GM19240 (cell line): Measurements from ENCODE around the gene SRPK2.

Source experiments
- DNase-seq: peaks from one replicate; pipeline ENCODE4 v3.0.0; 2011; ENCODE audit warnings: low spot score; ENCODE audit not compliant: insufficient read length

Gene SRPK2

DNA sequence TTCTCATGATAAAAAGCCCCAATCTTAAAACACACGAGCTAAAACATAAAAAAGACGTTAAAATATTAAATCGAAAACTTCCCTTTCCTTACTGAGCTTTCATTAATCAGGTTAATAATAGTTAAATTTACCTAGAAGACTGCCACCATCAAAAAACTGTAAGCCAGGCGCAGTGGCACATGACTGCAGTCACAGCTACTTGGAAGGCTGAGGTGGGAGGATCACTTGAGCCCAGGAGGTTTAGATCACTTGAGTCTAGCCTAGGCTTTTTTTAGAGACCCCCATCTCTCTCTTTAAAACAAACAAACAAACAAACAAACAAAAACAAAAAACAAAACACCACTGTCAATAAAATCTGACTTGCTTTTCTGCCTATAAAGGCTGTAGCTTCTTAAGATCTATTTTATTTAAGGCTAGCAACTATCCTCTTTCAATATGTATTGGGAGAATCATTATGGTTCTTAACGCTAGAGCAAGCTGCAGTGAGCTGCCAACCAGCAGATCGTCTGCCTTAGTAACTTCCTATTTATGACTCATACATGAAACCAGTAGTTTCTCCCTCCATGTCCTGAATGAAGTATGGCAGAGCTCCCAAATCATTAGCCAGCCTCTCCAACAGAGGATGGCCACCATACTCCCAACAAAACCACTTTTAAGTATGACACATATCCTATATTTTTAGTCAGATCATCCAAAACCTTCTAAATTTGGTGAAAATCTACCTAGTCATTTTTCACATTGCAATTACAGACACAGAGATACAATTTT is 163.7 kb downstream of the SRPK2 start:
- DNase-seq = no peak

- no peak for DNase-seq
Measured at GRCh38 chr7:105222953-105223352, 165.8 kb downstream of the SRPK2 start.

GRCh38 chr7:105219771-105220160 is 169.0 kb downstream of the SRPK2 start:
- no peak for DNase-seq

DNA sequence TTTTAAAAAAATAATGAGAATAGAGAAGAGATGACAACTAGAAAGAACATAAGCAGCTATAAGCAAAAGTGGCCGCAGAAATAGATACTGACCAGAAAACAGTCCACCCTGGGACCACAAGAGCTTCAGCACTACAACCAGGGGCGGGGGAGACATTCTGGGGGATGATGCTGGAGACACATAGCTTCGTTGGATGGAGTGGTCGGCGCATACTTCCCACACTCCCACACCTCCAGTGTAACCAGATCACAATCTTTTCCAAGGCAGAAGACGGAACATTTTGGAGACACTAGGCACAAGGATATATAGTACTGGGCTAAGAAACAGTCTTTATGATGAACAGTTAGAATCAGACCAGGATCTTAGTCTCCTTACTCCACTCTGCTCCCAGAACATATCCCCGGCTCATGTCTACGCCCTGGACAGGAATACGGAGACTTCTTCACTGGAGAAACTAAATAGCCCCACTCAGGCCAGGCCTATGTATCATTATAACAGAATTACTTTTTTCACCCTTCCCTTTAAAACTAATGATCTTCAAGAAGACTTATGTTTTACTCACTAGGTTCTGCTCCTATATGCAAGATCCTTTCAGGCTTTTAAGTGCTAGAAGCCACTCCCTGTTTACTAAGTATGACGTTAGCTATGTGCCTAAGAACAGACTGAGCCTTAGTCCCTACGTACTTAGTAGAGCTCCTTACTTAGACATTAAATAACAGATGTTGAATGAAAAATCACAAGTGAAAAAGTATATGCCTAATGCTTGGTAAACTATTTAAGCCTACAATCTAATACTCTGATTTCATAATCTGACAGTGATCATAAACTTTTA is 169.6 kb downstream of the SRPK2 start:
- DNase-seq = no peak

GRCh38 chr7:105218215-105218614 is 170.5 kb downstream of the SRPK2 start:
- DNase-seq = no peak

GRCh38 chr7:105216786-105217185 is 171.9 kb downstream of the SRPK2 start:
- DNase-seq = no peak

- no peak for DNase-seq
Measured at GRCh38 chr7:105215821-105216220, 172.9 kb downstream of the SRPK2 start.

DNA sequence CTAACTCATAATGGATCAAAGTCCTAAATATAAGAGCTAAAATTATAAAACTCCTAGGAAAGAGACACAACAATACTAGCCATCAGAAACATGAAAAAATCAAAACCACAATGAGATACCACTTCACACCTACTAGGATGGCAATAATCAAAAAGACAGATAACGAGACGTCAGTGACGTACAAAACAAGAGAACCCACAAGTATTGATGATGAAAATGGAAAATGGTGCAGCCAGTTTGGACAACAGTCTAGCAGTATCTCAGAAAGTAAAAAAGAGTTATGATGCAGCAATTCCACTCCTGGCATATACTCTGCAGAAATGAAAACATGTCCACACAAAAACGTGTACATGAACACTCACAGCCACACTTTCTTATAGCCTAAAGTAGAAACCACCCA is 173.5 kb downstream of the SRPK2 start:
- DNase-seq = no peak

- DNase-seq = no peak
Measured at GRCh38 chr7:105213611-105214010, 175.1 kb downstream of the SRPK2 start.

GRCh38 chr7:105212212-105212611 is 176.5 kb downstream of the SRPK2 start:
- no peak for DNase-seq

- DNase-seq = no peak
Measured at GRCh38 chr7:105210721-105211205, 178.0 kb downstream of the SRPK2 start.

DNA sequence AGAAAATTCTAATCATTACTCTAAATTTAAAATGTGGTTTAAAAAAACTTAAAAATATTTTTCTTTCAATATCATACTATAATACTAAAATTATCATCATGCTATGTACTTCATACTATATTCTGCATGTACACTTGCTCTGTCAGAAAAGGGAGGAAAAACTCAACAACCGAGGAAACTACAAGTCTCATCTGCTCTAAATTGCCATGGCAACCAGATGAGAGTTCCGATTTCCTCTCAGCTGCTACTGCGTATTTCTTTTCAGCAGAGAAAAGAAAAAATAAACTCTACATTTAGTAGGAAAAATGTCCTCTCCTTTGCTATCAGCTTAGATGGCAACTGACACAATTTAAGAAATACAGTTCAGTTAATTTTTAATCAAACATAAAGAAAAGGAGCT is 178.9 kb downstream of the SRPK2 start:
- no peak for DNase-seq

- no peak for DNase-seq
Measured at GRCh38 chr7:105209433-105209832, 179.3 kb downstream of the SRPK2 start.

- DNase-seq = no peak
Measured at GRCh38 chr7:105206985-105207384, 181.7 kb downstream of the SRPK2 start.

- no peak for DNase-seq
Measured at GRCh38 chr7:105205592-105206237, 183.0 kb downstream of the SRPK2 start.

GRCh38 chr7:105204953-105205352 is 183.8 kb downstream of the SRPK2 start:
- DNase-seq = no peak

- no peak for DNase-seq
Measured at GRCh38 chr7:105204520-105204919, 184.2 kb downstream of the SRPK2 start.

DNA sequence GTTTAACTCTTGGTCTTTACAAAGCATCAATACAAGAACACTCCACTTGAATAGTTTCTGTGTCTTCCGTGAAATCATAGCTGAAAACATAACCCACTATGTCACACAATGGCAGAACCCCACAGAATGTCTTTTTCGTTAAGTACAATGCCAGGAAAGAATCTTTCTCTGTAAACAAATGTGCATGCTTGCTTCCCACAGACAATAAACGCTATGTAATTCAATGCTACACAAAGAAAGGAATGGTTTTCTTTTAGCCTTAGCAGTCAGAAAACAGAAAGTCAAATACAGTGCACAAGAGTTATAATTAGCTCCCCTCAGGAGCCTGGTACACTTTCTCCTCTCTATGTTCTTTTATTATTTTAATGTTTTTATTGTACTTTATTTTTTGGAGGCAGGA is 186.1 kb downstream of the SRPK2 start:
- no peak for DNase-seq

DNA sequence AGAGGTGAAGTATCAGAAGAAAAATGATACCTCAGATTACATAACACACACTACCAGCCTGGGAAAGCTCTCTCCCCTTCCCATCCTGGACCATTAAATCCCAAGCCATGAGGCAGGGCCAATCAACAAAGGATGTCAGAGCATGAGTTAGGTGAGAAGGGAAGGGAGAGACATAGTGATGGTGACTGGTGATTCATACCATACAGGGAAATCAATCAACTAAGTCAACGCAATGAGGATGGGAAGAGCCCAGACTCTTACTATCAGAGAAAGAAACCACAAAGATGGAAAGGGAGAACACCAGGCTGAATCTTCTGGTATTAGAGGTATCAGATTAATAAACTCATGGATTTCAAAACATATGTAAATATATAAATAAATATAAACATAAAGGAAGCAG is 189.3 kb downstream of the SRPK2 start:
- DNase-seq = no peak

GRCh38 chr7:105198223-105198622 is 190.5 kb downstream of the SRPK2 start:
- no peak for DNase-seq

GRCh38 chr7:105196473-105196872 is 192.2 kb downstream of the SRPK2 start:
- DNase-seq = no peak

- no peak for DNase-seq
Measured at GRCh38 chr7:105195891-105196290, 192.8 kb downstream of the SRPK2 start.
